Endothelial cell of umbilical vein (primary cell): Measurements from ENCODE around the gene XYLT1. TPM values are rescaled to one million over a fixed set of nuclear protein-coding genes. Genes with fewer than 3 reads are reported as not detected.

ENCODE experiments used
- BruUV-seq: library from RNA; stranded (reverse); fragments of 400-500 nt; replicated peaks from 2 replicates; lab custom pipeline; 2021; lab: Mats Ljungman, UMichigan
- CTCF ChIA-PET: fragments of 300-600, 350-600 bp; sonication (Branson Sonifier 250); formaldehyde crosslinking; loops from one replicate; lab custom pipeline; 2021; ENCODE audit warnings: antibody characterized with exemption, inconsistent platforms; lab: Charles Lee
- POLR2A ChIA-PET: fragments of 300-600, 350-600 bp; sonication (Branson Sonifier 250); formaldehyde crosslinking; loops from one replicate; lab custom pipeline; 2021; ENCODE audit warnings: antibody characterized with exemption, inconsistent platforms; lab: Charles Lee
- DNase-seq: peaks from one replicate; pipeline ENCODE4 v3.0.0-alpha.2; 2011; ENCODE audit warnings: low read depth, low spot score
- FAIRE-seq: peaks from 2 replicates; lab custom pipeline; 2011; peaks lifted over from hg19 to GRCh38; lab: Jason Lieb, UNC
- H2AFZ ChIP-seq: 2 replicates; pipeline ENCODE4 v1.6.0; 2012; ENCODE audit warnings: low read depth, low read length, control low read depth, inconsistent platforms
- H3K27ac ChIP-seq: 2 replicates; pipeline ENCODE4 v1.5.1; 2011; ENCODE audit warnings: low read depth, mild to moderate bottlenecking, control low read depth, low read length, moderate library complexity; ENCODE audit not compliant: insufficient read depth
- H3K27me3 ChIP-seq, 2 experiments: 2 replicates each; pipeline versions ENCODE4 v1.6.0 to v1.6.1; 2011; ENCODE audit warnings: low read length in 2 of 2, mixed read lengths in 1 of 2; ENCODE audit not compliant: control insufficient read depth in 2 of 2, insufficient read depth in 2 of 2
- H3K36me3 ChIP-seq, 2 experiments: 2 replicates in 1 of 2; 3 replicates in 1 of 2; pipeline ENCODE4 v1.5.1; 2011; ENCODE audit warnings: low read length in 2 of 2, mild to moderate bottlenecking in 1 of 2, moderate library complexity in 1 of 2; ENCODE audit not compliant: control insufficient read depth in 2 of 2, insufficient read depth in 2 of 2; ENCODE audit errors: extremely low read depth in 1 of 2
- H3K4me1 ChIP-seq: 3 replicates; pipeline ENCODE4 v1.5.1; 2011; ENCODE audit warnings: mild to moderate bottlenecking, low read length; ENCODE audit not compliant: control insufficient read depth, insufficient read depth; ENCODE audit errors: extremely low read depth
- H3K4me2 ChIP-seq: 2 replicates; pipeline ENCODE4 v1.6.1; 2011; ENCODE audit warnings: low read length, control low read depth, mixed read lengths; ENCODE audit not compliant: insufficient read depth
- H3K4me3 ChIP-seq, 3 experiments: fragments of 200-600 bp in 1 of 3; sonication (generic), shearing (Covaris generic) in 1 of 3; replicated peaks in 1 of 3; 2 replicates each; pipeline ENCODE4 v1.5.1; 2011 to 2016; ENCODE audit warnings: control low read depth in 3 of 3, low read length in 3 of 3, mild to moderate bottlenecking in 2 of 3, inconsistent platforms in 1 of 3, low read depth in 1 of 3, moderate library complexity in 1 of 3; ENCODE audit not compliant: insufficient read depth in 1 of 3
- H3K79me2 ChIP-seq: 2 replicates; pipeline ENCODE4 v1.6.0; 2012; ENCODE audit warnings: low read length, inconsistent platforms; ENCODE audit not compliant: control insufficient read depth, insufficient read depth
- H3K9ac ChIP-seq: replicated peaks from 2 replicates; pipeline ENCODE3; 2011; ENCODE audit warnings: low read length, control low read depth; ENCODE audit not compliant: insufficient read depth; ENCODE audit errors: extremely low read depth
- H3K9me1 ChIP-seq: replicated peaks from 3 replicates; pipeline ENCODE4 v1.6.0; 2011; ENCODE audit warnings: mild to moderate bottlenecking, low read length; ENCODE audit not compliant: control insufficient read depth, insufficient read depth; ENCODE audit errors: extremely low read depth
- H3K9me3 ChIP-seq: replicated peaks from 2 replicates; pipeline ENCODE4 v1.5.1; 2012; ENCODE audit warnings: low read length, inconsistent platforms; ENCODE audit not compliant: control insufficient read depth, insufficient read depth
- H4K20me1 ChIP-seq: replicated peaks from 2 replicates; pipeline ENCODE3; 2011; ENCODE audit warnings: mild to moderate bottlenecking, low read length; ENCODE audit not compliant: control insufficient read depth, insufficient read depth; ENCODE audit errors: extremely low read depth
- CTCF ChIP-seq, 2 donors: IDR thresholded peaks; 1 replicate in 1 of 2; 2 replicates in 1 of 2; pipeline ENCODE4 v1.5.1; 2011; ENCODE audit warnings: low read length in 2 of 2, mild to moderate bottlenecking in 2 of 2, moderate library complexity in 2 of 2, control low read depth in 1 of 2, inconsistent platforms in 1 of 2, low read depth in 1 of 2; ENCODE audit not compliant: insufficient read depth in 1 of 2; ENCODE audit errors: extremely low read depth in 1 of 2
- EZH2 ChIP-seq: IDR thresholded peaks from 2 replicates; pipeline ENCODE4 v1.6.1; 2012; ENCODE audit warnings: borderline replicate concordance, low read depth, mild to moderate bottlenecking, moderate library complexity, low read length, inconsistent platforms; ENCODE audit not compliant: severe bottlenecking
- FOS ChIP-seq: IDR thresholded peaks from 2 replicates; pipeline ENCODE4 v1.6.1; 2011; ENCODE audit warnings: mild to moderate bottlenecking, low read length, moderate library complexity, borderline replicate concordance; ENCODE audit not compliant: insufficient read depth
- GATA2 ChIP-seq: IDR thresholded peaks from 2 replicates; pipeline ENCODE4 v1.7.0; 2011; ENCODE audit warnings: low read depth, mild to moderate bottlenecking, moderate library complexity, mixed read lengths, low read length; ENCODE audit not compliant: insufficient read length, insufficient read depth
- JUN ChIP-seq: IDR thresholded peaks from 2 replicates; pipeline ENCODE4 v1.6.1; 2011; ENCODE audit warnings: borderline replicate concordance, low read depth; ENCODE audit not compliant: insufficient read length, insufficient read depth
- MAX ChIP-seq: IDR thresholded peaks from 2 replicates; pipeline ENCODE4 v1.6.1; 2011; ENCODE audit not compliant: insufficient read depth, insufficient read length
- MYC ChIP-seq: IDR thresholded peaks from one replicate; pipeline ENCODE4 v1.6.1; 2011; ENCODE audit warnings: mild to moderate bottlenecking, low read depth, low read length
- POLR2A ChIP-seq: IDR thresholded peaks from 2 replicates; pipeline ENCODE4 v1.6.1; 2012; ENCODE audit warnings: low read depth, mild to moderate bottlenecking, control low read depth, low read length
- POLR2AphosphoS5 ChIP-seq: IDR thresholded peaks from 2 replicates; pipeline ENCODE4 v1.6.1; 2012; ENCODE audit warnings: low read depth, mild to moderate bottlenecking, control low read depth, low read length, moderate library complexity; ENCODE audit not compliant: insufficient read depth
- dilution Hi-C: fragments of 300-500 bp; cut with MboI; formaldehyde crosslinking; loops from one replicate; pipeline ENCODE4 v1.15.0; 2019; ENCODE audit warnings: low sequenced_read_pairs; ENCODE audit not compliant: extremely low pct_ligation_motif_present
- intact Hi-C: fragments of 100-400 bp; cut with micrococcal nuclease; formaldehyde crosslinking; loops from one replicate; pipeline ENCODE4 v1.10.0; 2022
- polyA plus RNA-seq, 4 experiments: library from polyadenylated mRNA; depleted of rRNA in 3 of 4; stranded (reverse) in 3 of 4; unstranded in 1 of 4; fragments of >200 nt; gene quantifications; 2 replicates each; pipeline versions ENCODE4 v1.2.1 to v1.2.3, GENCODE V29; 2011 to 2012; ENCODE audit warnings: missing spikeins in 1 of 4
- total RNA-seq: library from RNA; stranded (reverse); gene quantifications from 2 replicates; pipeline ENCODE4 v1.2.3, GENCODE V29; 2021

Gene XYLT1
- total and polyA plus RNA-seq, 2 donors (not counting 3 experiments of a cell fraction or from before 2014, with no cell fraction given) = 0.63 to 2.9 TPM

GRCh38 chr16:17116595-17117322 is 354.0 kb downstream of the XYLT1 start:
- H3K4me1 ChIP-seq = no peaks in the 10 kb centered on the region
- intact Hi-C loops = no loop called here
- H3K27me3 ChIP-seq = no peaks in the 10 kb centered on the region
- H3K9ac ChIP-seq = no peak overlapping the region
- FAIRE-seq (no peak), DNase-seq (no peak)
- H2AFZ ChIP-seq = no peak overlapping the region
- no peaks in the 10 kb centered on the region for H3K36me3 ChIP-seq
- BruUV-seq = no TSS peak
- H3K9me1 ChIP-seq = no peaks in the 10 kb centered on the region
- CTCF ChIA-PET = no interaction called here
- peaks cover 6% of the 10 kb centered on the region for H3K9me3 ChIP-seq
- no peak overlapping the region for H3K4me3 ChIP-seq
- dilution Hi-C loops = no loop called here
- no peak overlapping the region for H3K4me2 ChIP-seq
- TF ChIP-seq GATA2 (no peak), MYC (no peak), JUN (no peak), FOS (no peak), EZH2 (no peak), CTCF (IDR thresholded peaks at IDR 0.05; ENCODE audit: extremely low read depth in 1 of 2, insufficient read depth in 1 of 2, low read depth in 1 of 2, low read length in 2 of 2) (no peak), POLR2A (no peak), POLR2AphosphoS5 (no peak), MAX (no peak)
- no peaks in the 10 kb centered on the region for H4K20me1 ChIP-seq
- POLR2A ChIA-PET = no interaction called here
- no peaks in the 10 kb centered on the region for H3K79me2 ChIP-seq
- H3K27ac ChIP-seq = no peak overlapping the region
